ENCODE results near the gene RASA1.

RASA1 gene

GRCh38 chr5:87421307-87421706 lies 153.6 kb downstream of the RASA1 start:
- H3K9me3 ChIP-seq (ENCODE audit: low read length), result no peaks in the 10 kb centered on the region
- no peaks in the 10 kb centered on the region for H3K79me2 ChIP-seq (ENCODE audit: insufficient read depth, low read length)
- H3F3A ChIP-seq (ENCODE audit: insufficient read depth, low read length), result no peaks in the 10 kb centered on the region
- TF ChIP-seq EZH2 (IDR thresholded peaks at IDR 0.05; ENCODE audit: borderline replicate concordance, low read length) (no peak), CTCF (IDR thresholded peaks at IDR 0.05; ENCODE audit: low read length) (no peak)
- H2AFZ ChIP-seq (ENCODE audit: low read length), result no peak overlapping the region
- H4K20me1 ChIP-seq (ENCODE audit: insufficient read depth, low read length), result no peaks in the 10 kb centered on the region
- H3K4me2 ChIP-seq (ENCODE audit: low read length), result no peak overlapping the region
- no peak overlapping the region for H3K4me3 ChIP-seq (ENCODE audit: low read depth, low read length, poor library complexity, severe bottlenecking)
- H3K27ac ChIP-seq (ENCODE audit: low read depth, low read length, poor library complexity, severe bottlenecking), result no peak overlapping the region
- no peaks in the 10 kb centered on the region for H3K4me1 ChIP-seq (ENCODE audit: insufficient read depth, low read length, severe bottlenecking)
- no peak overlapping the region for H3K9ac ChIP-seq (ENCODE audit: low read length)
- no peaks in the 10 kb centered on the region for H3K36me3 ChIP-seq (ENCODE audit: insufficient read depth, low read length)
- no peaks in the 10 kb centered on the region for H3K9me2 ChIP-seq (ENCODE audit: low read depth, low read length)
- H3K27me3 ChIP-seq (ENCODE audit: insufficient read depth, low read length), result no peaks in the 10 kb centered on the region

GRCh38 chr5:87423755-87424154 lies 156.1 kb downstream of the RASA1 start:
- H3K9me3 ChIP-seq (ENCODE audit: low read length), result no peaks in the 10 kb centered on the region
- no peaks in the 10 kb centered on the region for H3K36me3 ChIP-seq (ENCODE audit: insufficient read depth, low read length)
- H3F3A ChIP-seq (ENCODE audit: insufficient read depth, low read length), result no peaks in the 10 kb centered on the region
- no peak overlapping the region for H3K4me3 ChIP-seq (ENCODE audit: low read depth, low read length, poor library complexity, severe bottlenecking)
- H3K9ac ChIP-seq (ENCODE audit: low read length), result no peak overlapping the region
- no peaks in the 10 kb centered on the region for H3K79me2 ChIP-seq (ENCODE audit: insufficient read depth, low read length)
- H2AFZ ChIP-seq (ENCODE audit: low read length), result no peak overlapping the region
- H3K4me2 ChIP-seq (ENCODE audit: low read length), result no peak overlapping the region
- H3K9me2 ChIP-seq (ENCODE audit: low read depth, low read length), result no peaks in the 10 kb centered on the region
- H4K20me1 ChIP-seq (ENCODE audit: insufficient read depth, low read length), result no peaks in the 10 kb centered on the region
- no peak for TF ChIP-seq EZH2 (IDR thresholded peaks at IDR 0.05; ENCODE audit: borderline replicate concordance, low read length)
- no peak for TF ChIP-seq CTCF (IDR thresholded peaks at IDR 0.05; ENCODE audit: low read length)
- H3K4me1 ChIP-seq (ENCODE audit: insufficient read depth, low read length, severe bottlenecking), result no peaks in the 10 kb centered on the region
- no peaks in the 10 kb centered on the region for H3K27me3 ChIP-seq (ENCODE audit: insufficient read depth, low read length)
- H3K27ac ChIP-seq (ENCODE audit: low read depth, low read length, poor library complexity, severe bottlenecking), result no peak overlapping the region

GRCh38 chr5:87430863-87431457 lies 163.3 kb downstream of the RASA1 start:
- H3K9ac ChIP-seq (ENCODE audit: low read length), result no peak overlapping the region
- no peak overlapping the region for H3K27ac ChIP-seq (ENCODE audit: low read depth, low read length, poor library complexity, severe bottlenecking)
- no peak overlapping the region for H3K4me3 ChIP-seq (ENCODE audit: low read depth, low read length, poor library complexity, severe bottlenecking)
- no peaks in the 10 kb centered on the region for H3K9me3 ChIP-seq (ENCODE audit: low read length)
- H2AFZ ChIP-seq (ENCODE audit: low read length), result no peak overlapping the region
- H3F3A ChIP-seq (ENCODE audit: insufficient read depth, low read length), result no peaks in the 10 kb centered on the region
- TF ChIP-seq CTCF (IDR thresholded peaks at IDR 0.05; ENCODE audit: low read length) (no peak), EZH2 (IDR thresholded peaks at IDR 0.05; ENCODE audit: borderline replicate concordance, low read length) (no peak)
- no peaks in the 10 kb centered on the region for H3K79me2 ChIP-seq (ENCODE audit: insufficient read depth, low read length)
- H3K27me3 ChIP-seq (ENCODE audit: insufficient read depth, low read length), result no peaks in the 10 kb centered on the region
- no peaks in the 10 kb centered on the region for H4K20me1 ChIP-seq (ENCODE audit: insufficient read depth, low read length)
- no peaks in the 10 kb centered on the region for H3K4me1 ChIP-seq (ENCODE audit: insufficient read depth, low read length, severe bottlenecking)
- H3K4me2 ChIP-seq (ENCODE audit: low read length), result no peak overlapping the region
- H3K9me2 ChIP-seq (ENCODE audit: low read depth, low read length), result no peaks in the 10 kb centered on the region
- H3K36me3 ChIP-seq (ENCODE audit: insufficient read depth, low read length), result no peaks in the 10 kb centered on the region

All from OCI-LY1 (cell line).